Activated CD8-positive, alpha-beta memory T cell treated with anti-CD3 and anti-CD28 coated beads, Interleukin-2, amount 50 U/mL, for 4 hours (primary cell): ENCODE measurements around the gene FBXO4.

Experiments used
- DNase-seq: peaks from one replicate; pipeline ENCODE4 v3.0.0-alpha.2; 2020

FBXO4 gene

DNA sequence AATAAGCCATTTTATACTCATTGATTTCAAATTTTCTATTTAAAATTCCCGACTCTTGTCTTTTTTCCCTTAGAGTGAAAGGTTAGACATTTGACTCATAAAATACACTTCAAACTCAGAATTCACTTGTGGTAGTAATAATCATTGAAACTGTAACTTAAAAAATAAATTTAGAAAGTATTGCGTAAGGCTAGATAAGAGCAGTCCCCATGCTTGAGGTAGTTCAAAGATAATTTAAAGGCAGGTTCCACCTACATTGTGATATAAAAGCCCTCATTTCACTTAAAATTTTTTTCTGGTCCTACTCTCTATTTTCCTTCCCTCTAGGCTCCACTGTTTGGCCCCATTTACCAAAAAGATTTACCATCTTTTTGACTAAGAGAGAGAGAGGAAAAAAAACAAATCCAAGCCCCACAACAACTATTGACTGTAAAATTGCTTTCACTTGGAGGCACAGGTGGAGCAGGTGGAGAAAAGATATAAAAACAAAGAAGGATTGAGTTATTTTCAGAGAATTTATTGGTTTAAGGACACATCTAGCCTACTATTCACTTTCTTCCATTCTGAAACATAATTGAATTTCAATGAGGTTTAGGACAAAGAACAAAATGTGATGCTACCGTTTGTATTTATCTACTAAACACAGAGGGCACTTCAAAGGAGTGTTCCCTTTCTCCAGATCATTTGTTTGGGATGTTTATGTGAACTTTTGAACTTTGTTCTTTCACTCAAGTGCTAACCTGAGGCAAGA lies 61.0 kb downstream of the FBXO4 start:
- DNase-seq = no peak
